Peyer's patch (tissue), 4 donors: ENCODE data around the gene HSPA4.

Source experiments
- POLR2A ChIP-seq, 2 donors: fragments of 450-650 bp; IDR thresholded peaks; one replicate each; pipeline ENCODE4 v1.5.1; 2017; ENCODE audit warnings: antibody characterized with exemption in 2 of 2, mild to moderate bottlenecking in 2 of 2, moderate library complexity in 2 of 2
- TF ChIP-seq, protein P1 (sequence below), 6 experiments: fragments of 450-650 bp in 4 of 6; fragments of 200-600 bp in 2 of 6; sonication (generic) in 1 of 6; IDR thresholded peaks; one replicate each; pipeline ENCODE4 v1.5.1; 2017 to 2019; ENCODE audit warnings: antibody characterized with exemption in 6 of 6, mild to moderate bottlenecking in 3 of 6, moderate library complexity in 1 of 6

- TF ChIP-seq, protein P1, sequence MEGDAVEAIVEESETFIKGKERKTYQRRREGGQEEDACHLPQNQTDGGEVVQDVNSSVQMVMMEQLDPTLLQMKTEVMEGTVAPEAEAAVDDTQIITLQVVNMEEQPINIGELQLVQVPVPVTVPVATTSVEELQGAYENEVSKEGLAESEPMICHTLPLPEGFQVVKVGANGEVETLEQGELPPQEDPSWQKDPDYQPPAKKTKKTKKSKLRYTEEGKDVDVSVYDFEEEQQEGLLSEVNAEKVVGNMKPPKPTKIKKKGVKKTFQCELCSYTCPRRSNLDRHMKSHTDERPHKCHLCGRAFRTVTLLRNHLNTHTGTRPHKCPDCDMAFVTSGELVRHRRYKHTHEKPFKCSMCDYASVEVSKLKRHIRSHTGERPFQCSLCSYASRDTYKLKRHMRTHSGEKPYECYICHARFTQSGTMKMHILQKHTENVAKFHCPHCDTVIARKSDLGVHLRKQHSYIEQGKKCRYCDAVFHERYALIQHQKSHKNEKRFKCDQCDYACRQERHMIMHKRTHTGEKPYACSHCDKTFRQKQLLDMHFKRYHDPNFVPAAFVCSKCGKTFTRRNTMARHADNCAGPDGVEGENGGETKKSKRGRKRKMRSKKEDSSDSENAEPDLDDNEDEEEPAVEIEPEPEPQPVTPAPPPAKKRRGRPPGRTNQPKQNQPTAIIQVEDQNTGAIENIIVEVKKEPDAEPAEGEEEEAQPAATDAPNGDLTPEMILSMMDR (IDR thresholded peaks at IDR 0.05) = no peak
- no peak for TF ChIP-seq POLR2A (IDR thresholded peaks at IDR 0.05)
These were observed 39.2 kb downstream of the HSPA4 start for GRCh38 chr5:133091034-133091433.
